ENCODE results near the gene DIS3L.

DNA sequence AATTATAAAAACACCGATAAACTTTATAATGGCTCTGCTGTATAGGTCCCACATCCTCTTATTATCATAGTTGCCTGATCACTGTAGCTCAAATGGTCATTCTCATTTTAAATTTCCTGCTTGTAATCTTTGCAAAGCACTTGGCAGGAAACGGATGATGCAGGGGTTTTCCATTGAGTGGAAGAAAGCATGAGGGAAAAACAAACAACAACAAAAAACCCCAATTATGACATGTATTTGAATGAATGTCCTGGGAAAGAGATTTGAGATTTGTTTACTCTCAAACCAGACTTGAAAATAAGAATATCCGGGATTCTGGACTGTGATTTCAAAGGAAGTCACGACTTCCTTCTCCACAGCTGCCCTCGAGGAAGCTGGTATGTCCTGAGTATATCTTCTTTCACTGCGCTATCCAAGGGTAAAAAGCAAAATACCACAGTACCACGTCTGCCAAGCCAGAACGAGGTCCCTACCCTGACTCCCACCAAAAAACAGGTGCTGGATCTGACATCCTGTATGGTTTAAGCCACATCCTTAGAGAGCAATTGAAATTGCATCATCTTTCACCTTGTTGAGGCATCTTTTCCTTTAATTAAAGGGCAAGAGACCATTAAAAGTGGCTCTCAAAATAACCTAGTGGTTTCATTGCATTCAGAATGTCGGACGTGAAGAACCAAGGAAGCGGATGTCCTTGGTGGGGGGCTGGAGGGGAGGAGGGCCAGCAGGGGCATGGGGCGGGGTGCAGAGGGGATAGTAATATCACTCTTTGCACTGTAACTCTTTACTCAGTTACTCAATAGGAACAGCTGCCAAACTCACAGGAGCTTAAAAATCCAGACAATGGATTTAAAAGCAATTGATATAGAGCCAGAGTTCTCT is 76.6 kb downstream of the DIS3L start:
- TF ChIP-seq CTCF (IDR thresholded peaks at IDR 0.05) (no peak), SMAD3 (CRISPR knock-in tag; IDR thresholded peaks at IDR 0.05; ENCODE audit: borderline replicate concordance) (no peak), ESRRA (CRISPR knock-in tag; IDR thresholded peaks at IDR 0.05; ENCODE audit: borderline replicate concordance) (no peak), FOXP1 (CRISPR knock-in tag; IDR thresholded peaks at IDR 0.05; ENCODE audit: borderline replicate concordance) (no peak), TEAD1 (CRISPR knock-in tag; IDR thresholded peaks at IDR 0.05) (no peak), CREB1 (CRISPR knock-in tag; IDR thresholded peaks at IDR 0.05) (no peak), ATF3 (CRISPR knock-in tag; conservative IDR thresholded peaks at IDR 0.05) (no peak), ATF1 (CRISPR knock-in tag; IDR thresholded peaks at IDR 0.05) (no peak), ETV6 (CRISPR knock-in tag; IDR thresholded peaks at IDR 0.05) (no peak), NR3C1 (CRISPR knock-in tag; conservative IDR thresholded peaks at IDR 0.05; ENCODE audit: low read depth) (no peak), E2F4 (CRISPR knock-in tag; IDR thresholded peaks at IDR 0.05; ENCODE audit: borderline replicate concordance, low read depth) (no peak), ZNF263 (CRISPR knock-in tag; IDR thresholded peaks at IDR 0.05; ENCODE audit: low read depth) (no peak), ZNF317 (CRISPR knock-in tag; IDR thresholded peaks at IDR 0.05; ENCODE audit: borderline replicate concordance, low read depth) (no peak)
- TF ChIP-seq, protein P1, sequence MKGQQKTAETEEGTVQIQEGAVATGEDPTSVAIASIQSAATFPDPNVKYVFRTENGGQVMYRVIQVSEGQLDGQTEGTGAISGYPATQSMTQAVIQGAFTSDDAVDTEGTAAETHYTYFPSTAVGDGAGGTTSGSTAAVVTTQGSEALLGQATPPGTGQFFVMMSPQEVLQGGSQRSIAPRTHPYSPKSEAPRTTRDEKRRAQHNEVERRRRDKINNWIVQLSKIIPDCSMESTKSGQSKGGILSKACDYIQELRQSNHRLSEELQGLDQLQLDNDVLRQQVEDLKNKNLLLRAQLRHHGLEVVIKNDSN (CRISPR knock-in tag; IDR thresholded peaks at IDR 0.05) = no peak
